H1 (cell line): ENCODE results near the gene LPCAT3. TPM values are rescaled to one million over a fixed set of nuclear protein-coding genes. Genes with fewer than 3 reads are reported as not detected.

Source experiments
- HDAC2 ChIP-seq, 2 experiments: fragments of 300-600 bp in 1 of 2; sonication (generic) in 1 of 2; IDR thresholded peaks; 2 replicates each; pipeline ENCODE4 v1.6.1; 2011 to 2012; ENCODE audit warnings: low read depth in 2 of 2, low read length in 2 of 2, mild to moderate bottlenecking in 2 of 2, moderate library complexity in 2 of 2, borderline replicate concordance in 1 of 2, inconsistent platforms in 1 of 2
- POLR2AphosphoS5 ChIP-seq: IDR thresholded peaks from 2 replicates; pipeline ENCODE4 v1.6.1; 2011; ENCODE audit warnings: low read depth, low read length
- RBBP5 ChIP-seq: IDR thresholded peaks from 2 replicates; pipeline ENCODE4 v1.7.1; 2012; ENCODE audit warnings: low read depth, mild to moderate bottlenecking, inconsistent platforms, low read length, moderate library complexity, borderline replicate concordance
- polyA plus RNA-seq, 7 experiments: library from polyadenylated mRNA; depleted of rRNA in 3 of 7; stranded (reverse) in 5 of 7; unstranded in 2 of 7; fragments of >200 nt in 5 of 7; fragments of 200-250 nt in 2 of 7; gene quantifications; 1 replicate in 5 of 7; 2 replicates in 1 of 7; 4 replicates in 1 of 7; pipeline versions ENCODE4 v1.2.1 to v1.2.3, GENCODE V29; 2011 to 2013; ENCODE audit warnings: missing spikeins in 2 of 7, mixed read lengths in 2 of 7
- total RNA-seq: library from RNA; stranded (reverse); fragmentation: NEBNext Ultra II Directional; extraction: Animal tissue kit (Norgen Biotek cat#: 25700); gene quantifications from 2 replicates; pipeline ENCODE4 v1.2.1, GENCODE V29; 2021
- TF ChIP-seq, protein P1 (sequence below): fragments of 300-600 bp; sonication (generic); IDR thresholded peaks from 2 replicates; pipeline ENCODE4 v1.7.1; 2012; ENCODE audit warnings: low read length, moderate library complexity, mild to moderate bottlenecking, inconsistent platforms; ENCODE audit not compliant: insufficient replicate concordance

The LPCAT3 gene
- total and polyA plus RNA-seq, 2 of the 8 experiments (the other 6 are each of a cell fraction or from before 2014, with no cell fraction given): 55.8 to 70.4 TPM

DNA sequence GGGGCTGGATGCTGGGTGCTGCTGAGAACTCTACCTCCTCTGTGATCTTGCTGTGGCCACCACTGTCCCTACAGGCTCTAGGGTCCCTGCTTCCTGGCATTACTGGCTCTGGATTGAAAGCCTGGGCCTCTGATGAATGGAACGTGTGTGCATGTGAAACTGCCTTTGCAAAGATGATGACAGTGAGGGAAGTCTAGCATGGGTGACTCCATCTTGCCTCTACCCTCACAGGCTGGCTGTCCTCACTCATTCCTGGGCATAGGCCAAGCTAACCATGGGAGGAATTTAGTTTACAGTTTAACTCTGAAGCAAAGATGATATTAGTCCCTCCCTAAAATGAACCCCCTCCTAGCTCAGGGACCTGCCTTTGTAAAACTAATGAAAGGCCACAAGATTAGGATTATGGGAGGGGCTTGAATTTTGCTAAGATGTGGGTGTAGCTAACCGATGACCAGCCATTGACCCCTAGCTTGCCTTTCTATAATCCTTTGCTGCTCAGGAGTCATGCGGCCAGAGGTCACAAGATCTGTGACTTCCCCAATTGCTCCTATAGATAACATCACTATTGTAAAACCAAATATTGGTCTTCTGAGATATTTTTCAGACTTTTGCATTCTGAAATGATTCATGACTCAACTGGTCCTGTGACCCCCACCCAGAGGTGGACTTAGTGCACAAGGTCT, 40.0 kb upstream of the LPCAT3 start (continued):
- TF ChIP-seq, protein P1, sequence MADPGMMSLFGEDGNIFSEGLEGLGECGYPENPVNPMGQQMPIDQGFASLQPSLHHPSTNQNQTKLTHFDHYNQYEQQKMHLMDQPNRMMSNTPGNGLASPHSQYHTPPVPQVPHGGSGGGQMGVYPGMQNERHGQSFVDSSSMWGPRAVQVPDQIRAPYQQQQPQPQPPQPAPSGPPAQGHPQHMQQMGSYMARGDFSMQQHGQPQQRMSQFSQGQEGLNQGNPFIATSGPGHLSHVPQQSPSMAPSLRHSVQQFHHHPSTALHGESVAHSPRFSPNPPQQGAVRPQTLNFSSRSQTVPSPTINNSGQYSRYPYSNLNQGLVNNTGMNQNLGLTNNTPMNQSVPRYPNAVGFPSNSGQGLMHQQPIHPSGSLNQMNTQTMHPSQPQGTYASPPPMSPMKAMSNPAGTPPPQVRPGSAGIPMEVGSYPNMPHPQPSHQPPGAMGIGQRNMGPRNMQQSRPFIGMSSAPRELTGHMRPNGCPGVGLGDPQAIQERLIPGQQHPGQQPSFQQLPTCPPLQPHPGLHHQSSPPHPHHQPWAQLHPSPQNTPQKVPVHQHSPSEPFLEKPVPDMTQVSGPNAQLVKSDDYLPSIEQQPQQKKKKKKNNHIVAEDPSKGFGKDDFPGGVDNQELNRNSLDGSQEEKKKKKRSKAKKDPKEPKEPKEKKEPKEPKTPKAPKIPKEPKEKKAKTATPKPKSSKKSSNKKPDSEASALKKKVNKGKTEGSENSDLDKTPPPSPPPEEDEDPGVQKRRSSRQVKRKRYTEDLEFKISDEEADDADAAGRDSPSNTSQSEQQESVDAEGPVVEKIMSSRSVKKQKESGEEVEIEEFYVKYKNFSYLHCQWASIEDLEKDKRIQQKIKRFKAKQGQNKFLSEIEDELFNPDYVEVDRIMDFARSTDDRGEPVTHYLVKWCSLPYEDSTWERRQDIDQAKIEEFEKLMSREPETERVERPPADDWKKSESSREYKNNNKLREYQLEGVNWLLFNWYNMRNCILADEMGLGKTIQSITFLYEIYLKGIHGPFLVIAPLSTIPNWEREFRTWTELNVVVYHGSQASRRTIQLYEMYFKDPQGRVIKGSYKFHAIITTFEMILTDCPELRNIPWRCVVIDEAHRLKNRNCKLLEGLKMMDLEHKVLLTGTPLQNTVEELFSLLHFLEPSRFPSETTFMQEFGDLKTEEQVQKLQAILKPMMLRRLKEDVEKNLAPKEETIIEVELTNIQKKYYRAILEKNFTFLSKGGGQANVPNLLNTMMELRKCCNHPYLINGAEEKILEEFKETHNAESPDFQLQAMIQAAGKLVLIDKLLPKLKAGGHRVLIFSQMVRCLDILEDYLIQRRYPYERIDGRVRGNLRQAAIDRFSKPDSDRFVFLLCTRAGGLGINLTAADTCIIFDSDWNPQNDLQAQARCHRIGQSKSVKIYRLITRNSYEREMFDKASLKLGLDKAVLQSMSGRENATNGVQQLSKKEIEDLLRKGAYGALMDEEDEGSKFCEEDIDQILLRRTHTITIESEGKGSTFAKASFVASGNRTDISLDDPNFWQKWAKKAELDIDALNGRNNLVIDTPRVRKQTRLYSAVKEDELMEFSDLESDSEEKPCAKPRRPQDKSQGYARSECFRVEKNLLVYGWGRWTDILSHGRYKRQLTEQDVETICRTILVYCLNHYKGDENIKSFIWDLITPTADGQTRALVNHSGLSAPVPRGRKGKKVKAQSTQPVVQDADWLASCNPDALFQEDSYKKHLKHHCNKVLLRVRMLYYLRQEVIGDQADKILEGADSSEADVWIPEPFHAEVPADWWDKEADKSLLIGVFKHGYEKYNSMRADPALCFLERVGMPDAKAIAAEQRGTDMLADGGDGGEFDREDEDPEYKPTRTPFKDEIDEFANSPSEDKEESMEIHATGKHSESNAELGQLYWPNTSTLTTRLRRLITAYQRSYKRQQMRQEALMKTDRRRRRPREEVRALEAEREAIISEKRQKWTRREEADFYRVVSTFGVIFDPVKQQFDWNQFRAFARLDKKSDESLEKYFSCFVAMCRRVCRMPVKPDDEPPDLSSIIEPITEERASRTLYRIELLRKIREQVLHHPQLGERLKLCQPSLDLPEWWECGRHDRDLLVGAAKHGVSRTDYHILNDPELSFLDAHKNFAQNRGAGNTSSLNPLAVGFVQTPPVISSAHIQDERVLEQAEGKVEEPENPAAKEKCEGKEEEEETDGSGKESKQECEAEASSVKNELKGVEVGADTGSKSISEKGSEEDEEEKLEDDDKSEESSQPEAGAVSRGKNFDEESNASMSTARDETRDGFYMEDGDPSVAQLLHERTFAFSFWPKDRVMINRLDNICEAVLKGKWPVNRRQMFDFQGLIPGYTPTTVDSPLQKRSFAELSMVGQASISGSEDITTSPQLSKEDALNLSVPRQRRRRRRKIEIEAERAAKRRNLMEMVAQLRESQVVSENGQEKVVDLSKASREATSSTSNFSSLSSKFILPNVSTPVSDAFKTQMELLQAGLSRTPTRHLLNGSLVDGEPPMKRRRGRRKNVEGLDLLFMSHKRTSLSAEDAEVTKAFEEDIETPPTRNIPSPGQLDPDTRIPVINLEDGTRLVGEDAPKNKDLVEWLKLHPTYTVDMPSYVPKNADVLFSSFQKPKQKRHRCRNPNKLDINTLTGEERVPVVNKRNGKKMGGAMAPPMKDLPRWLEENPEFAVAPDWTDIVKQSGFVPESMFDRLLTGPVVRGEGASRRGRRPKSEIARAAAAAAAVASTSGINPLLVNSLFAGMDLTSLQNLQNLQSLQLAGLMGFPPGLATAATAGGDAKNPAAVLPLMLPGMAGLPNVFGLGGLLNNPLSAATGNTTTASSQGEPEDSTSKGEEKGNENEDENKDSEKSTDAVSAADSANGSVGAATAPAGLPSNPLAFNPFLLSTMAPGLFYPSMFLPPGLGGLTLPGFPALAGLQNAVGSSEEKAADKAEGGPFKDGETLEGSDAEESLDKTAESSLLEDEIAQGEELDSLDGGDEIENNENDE: no peak
- TF ChIP-seq HDAC2 (IDR thresholded peaks at IDR 0.05; ENCODE audit: borderline replicate concordance in 1 of 2, low read depth in 2 of 2, low read length in 2 of 2) (no peak), RBBP5 (no peak), POLR2AphosphoS5 (no peak)
